ENCODE measurements around the gene HUS1B.

- TF ChIP-seq CTCF (IDR thresholded peaks at IDR 0.05; ENCODE audit: extremely low read depth in 1 of 2, insufficient read depth in 1 of 2, low read depth in 1 of 2, low read length in 2 of 2) = no peak
- TF ChIP-seq POLR2AphosphoS5 (IDR thresholded peaks at IDR 0.05; ENCODE audit: insufficient read depth, low read depth, low read length) = no peak
Observed at GRCh38 chr6:701700-702479, 45.0 kb upstream of the HUS1B start.

Measured in endothelial cell of umbilical vein (primary cell).